ENCODE data around the gene CDC73. TPM values are rescaled to one million over a fixed set of nuclear protein-coding genes. Genes with fewer than 3 reads are reported as not detected.

Gene CDC73
- total RNA-seq, 2 experiments from 2014 or later: 12.9 to 50.0 TPM

- BruUV-seq (replicated peaks): no TSS peak
- H3K36me3 ChIP-seq (ENCODE audit: insufficient read depth, low read length): peaks cover 84% of the 10 kb centered on the region
- H3K9me3 ChIP-seq (ENCODE audit: low read length): no peaks in the 10 kb centered on the region
- intact Hi-C loops (cut with micrococcal nuclease; ENCODE audit: unreplicated experiment): no loop called here
- DNase-seq (ENCODE audit: low spot score): no peak
- H3K4me2 ChIP-seq (ENCODE audit: low read length): no peak overlapping the region
- TF ChIP-seq EZH2phosphoT487 (IDR thresholded peaks at IDR 0.05; ENCODE audit: borderline replicate concordance, low read depth, low read length) (no peak), CTCF (conservative IDR thresholded peaks at IDR 0.05; ENCODE audit: low read length) (no peak)
- H3K9me2 ChIP-seq (ENCODE audit: insufficient read depth, low read length): no peaks in the 10 kb centered on the region
- H3K4me1 ChIP-seq (ENCODE audit: insufficient read depth, low read length, poor library complexity, severe bottlenecking): no peaks in the 10 kb centered on the region
- H3K27ac ChIP-seq (ENCODE audit: low read depth, low read length, poor library complexity, severe bottlenecking): no peak overlapping the region
- no peak overlapping the region for H2AFZ ChIP-seq (ENCODE audit: low read length)
- ChIA-PET POLR2A (interaction anchor here (4.2 kb wide), 1 partner anchor 18 kb away, joined by 18 read pairs; the partner anchor contains the start of gene GLRX2), CTCF (ENCODE audit: unreplicated experiment) (no interaction called here)
- no peaks in the 10 kb centered on the region for H3K79me2 ChIP-seq (ENCODE audit: insufficient read depth, low read depth, low read length)
- no peaks in the 10 kb centered on the region for H4K20me1 ChIP-seq (ENCODE audit: insufficient read depth, low read length)
- H3K4me3 ChIP-seq (ENCODE audit: low read depth, low read length, poor library complexity, severe bottlenecking): no peak overlapping the region
Observed at GRCh38 chr1:193086342-193086741, 35.5 kb upstream of the CDC73 start.

- no peak for TF ChIP-seq CTCF (conservative IDR thresholded peaks at IDR 0.05; ENCODE audit: low read length)
- no peak for TF ChIP-seq EZH2phosphoT487 (IDR thresholded peaks at IDR 0.05; ENCODE audit: borderline replicate concordance, low read depth, low read length)
- Histone ChIP-seq H3K36me3 (ENCODE audit: insufficient read depth, low read length) (peaks cover 73% of the 10 kb centered on the region), H3K9me3 (ENCODE audit: low read length) (no peaks in the 10 kb centered on the region), H3K4me1 (ENCODE audit: insufficient read depth, low read length, poor library complexity, severe bottlenecking) (no peaks in the 10 kb centered on the region), H3K9me2 (ENCODE audit: insufficient read depth, low read length) (no peaks in the 10 kb centered on the region), H3K4me3 (ENCODE audit: low read depth, low read length, poor library complexity, severe bottlenecking) (no peak overlapping the region), H4K20me1 (ENCODE audit: insufficient read depth, low read length) (no peaks in the 10 kb centered on the region), H3K4me2 (ENCODE audit: low read length) (no peak overlapping the region), H3K79me2 (ENCODE audit: insufficient read depth, low read depth, low read length) (no peaks in the 10 kb centered on the region), H3K27ac (ENCODE audit: low read depth, low read length, poor library complexity, severe bottlenecking) (no peak overlapping the region), H2AFZ (ENCODE audit: low read length) (no peak overlapping the region)
- POLR2A ChIA-PET: interaction anchor here (0.6 kb wide), 1 partner anchor 69 kb away, joined by 4 read pairs; no protein-coding TSS in a partner anchor
- BruUV-seq (replicated peaks): no TSS peak
- no peak for DNase-seq (ENCODE audit: low spot score)
- intact Hi-C loops (cut with micrococcal nuclease; ENCODE audit: unreplicated experiment): loop anchor here (2.0 kb wide), 1 partner anchor 13 kb away; no protein-coding TSS in a partner anchor
- CTCF ChIA-PET (ENCODE audit: unreplicated experiment): no interaction called here
Observed at GRCh38 chr1:193087893-193088292, 33.9 kb upstream of the CDC73 start.

GRCh38 chr1:193090865-193091264 is 31.0 kb upstream of the CDC73 start:
- H4K20me1 ChIP-seq (ENCODE audit: insufficient read depth, low read length): no peaks in the 10 kb centered on the region
- H3K79me2 ChIP-seq (ENCODE audit: insufficient read depth, low read depth, low read length): no peaks in the 10 kb centered on the region
- H3K4me1 ChIP-seq (ENCODE audit: insufficient read depth, low read length, poor library complexity, severe bottlenecking): no peaks in the 10 kb centered on the region
- BruUV-seq (replicated peaks): no TSS peak
- CTCF ChIA-PET (ENCODE audit: unreplicated experiment): no interaction called here
- H3K4me2 ChIP-seq (ENCODE audit: low read length): no peak overlapping the region
- intact Hi-C loops (cut with micrococcal nuclease; ENCODE audit: unreplicated experiment): no loop called here
- H3K4me3 ChIP-seq (ENCODE audit: low read depth, low read length, poor library complexity, severe bottlenecking): no peak overlapping the region
- H3K36me3 ChIP-seq (ENCODE audit: insufficient read depth, low read length): peaks cover 61% of the 10 kb centered on the region
- H3K9me3 ChIP-seq (ENCODE audit: low read length): no peaks in the 10 kb centered on the region
- no peak overlapping the region for H2AFZ ChIP-seq (ENCODE audit: low read length)
- TF ChIP-seq EZH2phosphoT487 (IDR thresholded peaks at IDR 0.05; ENCODE audit: borderline replicate concordance, low read depth, low read length): no peak
- TF ChIP-seq CTCF (conservative IDR thresholded peaks at IDR 0.05; ENCODE audit: low read length): no peak
- POLR2A ChIA-PET: interaction anchor here (0.6 to 1.5 kb wide), 5 partner anchors 10 to 933 kb away, joined by 3 to 5 read pairs (median 4); no protein-coding TSS in a partner anchor
- no peak overlapping the region for H3K27ac ChIP-seq (ENCODE audit: low read depth, low read length, poor library complexity, severe bottlenecking)
- H3K9me2 ChIP-seq (ENCODE audit: insufficient read depth, low read length): no peaks in the 10 kb centered on the region
- no peak for DNase-seq (ENCODE audit: low spot score)
